ENCODE data around the gene CABP7.

- no peak for TF ChIP-seq ZNF274 (IDR thresholded peaks at IDR 0.05; ENCODE audit: low read depth, low read length)
- TF ChIP-seq SUZ12 (IDR thresholded peaks at IDR 0.05; ENCODE audit: extremely low read depth, insufficient read depth, insufficient read length), result no peak
- no peak for TF ChIP-seq YY1 (IDR thresholded peaks at IDR 0.05; ENCODE audit: insufficient read depth, insufficient read length)
These were observed 60.4 kb downstream of the CABP7 start for GRCh38 chr22:29780220-29780619.

Measured in NT2/D1 (cell line).